GM12801 (cell line): ENCODE results near the gene TMCO2.

Source experiments
- CTCF ChIP-seq: IDR thresholded peaks from one replicate; pipeline ENCODE4 v1.5.1; 2011; ENCODE audit warnings: control low read depth; ENCODE audit not compliant: insufficient read length; ENCODE audit errors: extremely low read depth

Gene TMCO2

GRCh38 chr1:40268211-40268610, 20.5 kb downstream of the TMCO2 start:
- TF ChIP-seq CTCF = no peak

- TF ChIP-seq CTCF = no peak
Measured at GRCh38 chr1:40270152-40270834, 22.6 kb downstream of the TMCO2 start.

DNA sequence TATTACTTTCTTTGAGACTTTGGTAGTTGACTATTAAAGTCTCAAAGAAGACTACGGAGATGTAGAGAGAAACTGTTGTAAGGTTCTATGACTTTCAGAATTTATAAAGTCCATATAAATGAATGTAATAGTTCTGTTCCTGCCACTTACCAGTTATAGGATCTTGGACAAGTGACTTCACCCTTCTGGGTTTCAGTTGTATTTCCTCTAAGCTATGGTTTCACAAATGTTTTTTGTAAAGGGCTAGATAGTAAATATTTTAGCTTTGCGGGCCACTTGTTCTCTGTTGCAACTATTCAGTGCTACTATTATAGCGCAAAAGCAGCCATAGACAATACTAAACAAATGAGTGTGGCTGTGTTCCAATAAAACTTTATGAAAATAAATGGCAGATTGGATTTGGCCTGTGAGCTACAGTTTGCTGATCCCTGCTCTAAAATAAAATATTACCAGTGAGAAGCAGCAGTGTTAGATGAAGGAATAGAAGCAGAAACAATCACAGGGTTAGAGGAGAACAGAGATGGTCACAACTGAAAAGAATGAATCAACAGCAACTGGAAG, 25.0 kb downstream of the TMCO2 start:
- TF ChIP-seq CTCF = no peak

- no peak for TF ChIP-seq CTCF
Measured at GRCh38 chr1:40273547-40274166, 25.9 kb downstream of the TMCO2 start.

DNA sequence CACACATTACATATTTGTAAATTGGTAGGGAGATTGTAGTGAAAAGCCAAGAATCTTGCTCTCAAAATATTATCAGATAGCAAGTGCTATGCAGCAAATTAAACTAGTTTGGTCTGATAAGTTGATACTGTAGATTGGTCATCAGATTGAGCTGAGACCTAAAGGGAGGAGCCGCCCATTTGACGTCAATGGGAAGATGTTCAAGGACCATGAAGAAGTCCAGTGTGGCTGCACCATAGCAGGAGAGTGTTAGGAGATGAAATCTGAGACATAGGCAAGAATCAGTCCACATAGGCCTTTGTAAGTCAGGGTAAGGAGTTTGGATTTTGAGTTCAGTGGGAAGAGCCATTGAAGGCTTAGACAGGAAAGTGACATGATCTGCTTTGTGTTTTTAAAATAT, 26.6 kb downstream of the TMCO2 start:
- no peak for TF ChIP-seq CTCF

GRCh38 chr1:40276122-40276521, 28.4 kb downstream of the TMCO2 start:
- TF ChIP-seq CTCF = no peak

GRCh38 chr1:40281853-40282252, 34.1 kb downstream of the TMCO2 start:
- TF ChIP-seq CTCF = no peak
